Tibial nerve (tissue), 4 donors: ENCODE data around the gene PTER. TPM values are rescaled to one million over a fixed set of nuclear protein-coding genes. Genes with fewer than 3 reads are reported as not detected.
A peak's percentile ranks its signal among the peaks of the same experiment; 100 is the strongest.

Experiments used
- DNase-seq, 2 donors: peaks; one replicate each; pipeline ENCODE4 v3.0.0-alpha.2; 2019; ENCODE audit warnings: low spot score in 2 of 2
- H3K27ac ChIP-seq, 4 donors: fragments of 200-600 bp; sonication (generic) in 3 of 4; one replicate each; pipeline ENCODE4 v1.5.1; 2017 to 2019; ENCODE audit warnings: mild to moderate bottlenecking in 1 of 4
- H3K27me3 ChIP-seq, 2 donors: fragments of 200-600 bp; sonication (generic) in 1 of 2; one replicate each; pipeline versions ENCODE4 v1.5.1 to v1.6.0; 2017 to 2019
- H3K36me3 ChIP-seq, 3 donors: fragments of 200-600 bp; sonication (generic); one replicate each; pipeline ENCODE4 v1.5.1; 2018 to 2019
- H3K4me1 ChIP-seq, 4 donors: fragments of 200-600 bp; sonication (generic) in 3 of 4; one replicate each; pipeline ENCODE4 v1.5.1; 2017 to 2019
- H3K4me3 ChIP-seq, 4 donors: fragments of 200-600 bp; sonication (generic) in 3 of 4; one replicate each; pipeline ENCODE4 v1.5.1; 2017 to 2019; ENCODE audit warnings: mild to moderate bottlenecking in 1 of 4, moderate library complexity in 1 of 4
- H3K9me3 ChIP-seq, 4 donors: fragments of 200-600 bp; sonication (generic) in 3 of 4; one replicate each; pipeline ENCODE4 v1.5.1; 2017 to 2019
- CTCF ChIP-seq, 5 experiments: fragments of 200-600 bp in 3 of 5; fragments of 450-650 bp in 2 of 5; sonication (generic) in 3 of 5; IDR thresholded peaks; one replicate each; pipeline ENCODE4 v1.5.1; 2016 to 2019; ENCODE audit warnings: antibody characterized with exemption in 5 of 5, mild to moderate bottlenecking in 3 of 5, moderate library complexity in 2 of 5
- EP300 ChIP-seq, 2 donors: sonication (generic); formaldehyde crosslinking; IDR thresholded peaks; one replicate each; pipeline ENCODE4 v1.6.1; 2017; ENCODE audit warnings: antibody characterized with exemption in 2 of 2, mild to moderate bottlenecking in 1 of 2
- POLR2A ChIP-seq, 2 donors: fragments of 450-650 bp; IDR thresholded peaks; one replicate each; pipeline ENCODE4 v1.6.1; 2017; ENCODE audit warnings: antibody characterized with exemption in 2 of 2, mild to moderate bottlenecking in 2 of 2, moderate library complexity in 2 of 2
- WGBS, 2 donors: methylation state at CpG; one replicate each; pipeline ENCODE4 v1.1.5; 2018; 5-methylcytosine and 5-hydroxymethylcytosine counted together
- total RNA-seq, 4 donors: library from RNA; depleted of rRNA; stranded (reverse); fragments of >200 nt; gene quantifications; one replicate each; pipeline ENCODE4 v1.1.0, GENCODE V29; 2016

Gene PTER
- 10 to 100 TPM in 2 of 4 donors, 1 to 10 TPM in 2; 4.9 to 26.4 (median 12.1) TPM for total RNA-seq

GRCh38 chr10:16436758-16437539, at the start of gene PTER:
PTER (plus strand) TSS chr10:16437010; CDS start chr10:16484385, 47,375 bp downstream.
- H3K27me3 ChIP-seq = no peaks in the 10 kb centered on the region
- no peaks in the 10 kb centered on the region for H3K9me3 ChIP-seq
- peak within 1 kb of the TSS in 3 of 4 donors; percentile 75 to 82 (median 80) for H3K27ac ChIP-seq
- peak within 1 kb of the TSS; percentile 35 to 71 (median 70) for H3K4me3 ChIP-seq
- no peak for TF ChIP-seq CTCF (IDR thresholded peaks at IDR 0.05)
- TF ChIP-seq POLR2A (IDR thresholded peaks at IDR 0.05) = peak; percentile 13 to 57
- TF ChIP-seq EP300 (IDR thresholded peaks at IDR 0.05) = peak in 1 of 2 donors; percentile 73
- DNase-seq = peak; percentile 94 to 98
- no peaks in the 10 kb centered on the region for H3K36me3 ChIP-seq
- WGBS, 2 donors = 2 to 5% methylated on average over 43 to 49 of the region's 49 CpGs
- peaks cover 0 to 32% (median 0%) of the 10 kb centered on the region in 4 donors for H3K4me1 ChIP-seq

- WGBS, 2 donors = 55 to 65% methylated on average over 3 of the region's 3 CpGs
- no peak overlapping the region for H3K27ac ChIP-seq
- H3K27me3 ChIP-seq = no peaks in the 10 kb centered on the region
- TF ChIP-seq CTCF (IDR thresholded peaks at IDR 0.05) (no peak), POLR2A (IDR thresholded peaks at IDR 0.05) (no peak), EP300 (IDR thresholded peaks at IDR 0.05) (no peak)
- no peaks in the 10 kb centered on the region for H3K36me3 ChIP-seq
- H3K9me3 ChIP-seq = no peaks in the 10 kb centered on the region
- H3K4me1 ChIP-seq = no peaks in the 10 kb centered on the region
- no peak for DNase-seq
- H3K4me3 ChIP-seq = no peak overlapping the region
Observed at GRCh38 chr10:16392531-16393069, 44.2 kb upstream of the PTER start.

GRCh38 chr10:16393271-16393858, 43.4 kb upstream of the PTER start:
- H3K9me3 ChIP-seq = no peaks in the 10 kb centered on the region
- no peak for DNase-seq
- no peaks in the 10 kb centered on the region for H3K4me1 ChIP-seq
- no peaks in the 10 kb centered on the region for H3K36me3 ChIP-seq
- no peak overlapping the region for H3K27ac ChIP-seq
- H3K4me3 ChIP-seq = no peak overlapping the region
- WGBS, 2 donors = 68 to 82% methylated on average over 4 of the region's 4 CpGs
- TF ChIP-seq CTCF (IDR thresholded peaks at IDR 0.05) (no peak), EP300 (IDR thresholded peaks at IDR 0.05) (no peak)
- H3K27me3 ChIP-seq = no peaks in the 10 kb centered on the region

GRCh38 chr10:16401416-16401815, 35.4 kb upstream of the PTER start:
- Histone ChIP-seq H3K27ac (no peak overlapping the region), H3K4me1 (no peaks in the 10 kb centered on the region), H3K36me3 (no peaks in the 10 kb centered on the region), H3K27me3 (no peaks in the 10 kb centered on the region), H3K4me3 (no peak overlapping the region), H3K9me3 (no peaks in the 10 kb centered on the region)
- TF ChIP-seq EP300 (IDR thresholded peaks at IDR 0.05) (no peak), CTCF (IDR thresholded peaks at IDR 0.05) (no peak), POLR2A (IDR thresholded peaks at IDR 0.05) (no peak)
- 79 to 85% methylated on average over 2 of the region's 2 CpGs for WGBS, 2 donors
- DNase-seq = no peak

- H3K9me3 ChIP-seq = no peaks in the 10 kb centered on the region
- no peak overlapping the region for H3K4me3 ChIP-seq
- no peak for DNase-seq
- no peaks in the 10 kb centered on the region for H3K4me1 ChIP-seq
- TF ChIP-seq POLR2A (IDR thresholded peaks at IDR 0.05) = no peak
- no peak for TF ChIP-seq CTCF (IDR thresholded peaks at IDR 0.05)
- no peak for TF ChIP-seq EP300 (IDR thresholded peaks at IDR 0.05)
- no peaks in the 10 kb centered on the region for H3K27me3 ChIP-seq
- no peak overlapping the region for H3K27ac ChIP-seq
- WGBS, 2 donors = 22 to 33% methylated on average over 3 of the region's 3 CpGs
- no peaks in the 10 kb centered on the region for H3K36me3 ChIP-seq
Observed at GRCh38 chr10:16408379-16408778, 28.4 kb upstream of the PTER start.
